Peyer's patch (tissue), 4 donors: ENCODE measurements around the gene ARFGEF2. TPM values are rescaled to one million over a fixed set of nuclear protein-coding genes. Genes with fewer than 3 reads are reported as not detected.

ENCODE experiments used
- DNase-seq, 3 donors: peaks; one replicate each; pipeline ENCODE4 v3.0.0-alpha.2; 2017 to 2019
- H3K27ac ChIP-seq, 4 donors: fragments of 200-600 bp; sonication (generic); one replicate each; pipeline ENCODE4 v1.5.1; 2016 to 2019
- H3K27me3 ChIP-seq, 2 donors: fragments of 200-600 bp; sonication (generic); one replicate each; pipeline ENCODE4 v1.5.1; 2019
- H3K36me3 ChIP-seq, 3 donors: fragments of 200-600 bp; sonication (generic); one replicate each; pipeline ENCODE4 v1.5.1; 2016 to 2019
- H3K4me1 ChIP-seq, 4 donors: fragments of 200-600 bp; sonication (generic); one replicate each; pipeline ENCODE4 v1.5.1; 2016 to 2019
- H3K4me3 ChIP-seq, 4 donors: fragments of 200-600 bp; sonication (generic); 1 replicate in 3 of 4; 2 replicates in 1 of 4; pipeline ENCODE4 v1.5.1; 2016 to 2019; ENCODE audit warnings: mild to moderate bottlenecking in 1 of 4
- H3K9me3 ChIP-seq, 4 donors: fragments of 200-600 bp; sonication (generic); one replicate each; pipeline ENCODE4 v1.5.1; 2016 to 2019; ENCODE audit warnings: mild to moderate bottlenecking in 1 of 4
- CTCF ChIP-seq, 6 experiments: fragments of 450-650 bp in 4 of 6; fragments of 200-600 bp in 2 of 6; sonication (generic) in 1 of 6; IDR thresholded peaks; one replicate each; pipeline ENCODE4 v1.5.1; 2017 to 2019; ENCODE audit warnings: antibody characterized with exemption in 6 of 6, mild to moderate bottlenecking in 3 of 6, moderate library complexity in 1 of 6
- POLR2A ChIP-seq, 2 donors: fragments of 450-650 bp; IDR thresholded peaks; one replicate each; pipeline ENCODE4 v1.5.1; 2017; ENCODE audit warnings: antibody characterized with exemption in 2 of 2, mild to moderate bottlenecking in 2 of 2, moderate library complexity in 2 of 2
- total RNA-seq, 4 donors: library from RNA; depleted of rRNA; stranded (reverse); fragments of >200 nt; gene quantifications; one replicate each; pipeline ENCODE4 v1.1.0, GENCODE V29; 2016

The ARFGEF2 gene
- total RNA-seq, 4 donors from 2014 or later = 38.0 to 170 (median 43.4) TPM

- TF ChIP-seq POLR2A (IDR thresholded peaks at IDR 0.05) (no peak), CTCF (IDR thresholded peaks at IDR 0.05) (no peak)
- no peak for DNase-seq
- no peaks in the 10 kb centered on the region for H3K27me3 ChIP-seq
- H3K36me3 ChIP-seq = peaks cover 0 to 86% (median 0%) of the 10 kb centered on the region in 3 donors
- no peaks in the 10 kb centered on the region for H3K9me3 ChIP-seq
- no peak overlapping the region for H3K4me3 ChIP-seq
- no peak overlapping the region for H3K27ac ChIP-seq
- H3K4me1 ChIP-seq = no peaks in the 10 kb centered on the region
Observed at GRCh38 chr20:48951646-48952045, 30.1 kb downstream of the ARFGEF2 start.

- H3K4me3 ChIP-seq = no peak overlapping the region
- TF ChIP-seq CTCF (IDR thresholded peaks at IDR 0.05) = no peak
- no peak for TF ChIP-seq POLR2A (IDR thresholded peaks at IDR 0.05)
- DNase-seq = no peak
- no peaks in the 10 kb centered on the region for H3K9me3 ChIP-seq
- H3K36me3 ChIP-seq = peaks cover 0 to 96% (median 0%) of the 10 kb centered on the region in 3 donors
- H3K4me1 ChIP-seq = no peaks in the 10 kb centered on the region
- H3K27me3 ChIP-seq = no peaks in the 10 kb centered on the region
- no peak overlapping the region for H3K27ac ChIP-seq
Observed at GRCh38 chr20:48952656-48953055, 31.1 kb downstream of the ARFGEF2 start.

- DNase-seq = no peak
- H3K4me3 ChIP-seq = no peak overlapping the region
- H3K36me3 ChIP-seq = peaks cover 0 to 96% (median 0%) of the 10 kb centered on the region in 3 donors
- H3K27me3 ChIP-seq = no peaks in the 10 kb centered on the region
- no peaks in the 10 kb centered on the region for H3K9me3 ChIP-seq
- TF ChIP-seq CTCF (IDR thresholded peaks at IDR 0.05) = no peak
- TF ChIP-seq POLR2A (IDR thresholded peaks at IDR 0.05) = no peak
- no peak overlapping the region for H3K27ac ChIP-seq
- H3K4me1 ChIP-seq = no peaks in the 10 kb centered on the region
Observed at GRCh38 chr20:48953653-48954052, 32.1 kb downstream of the ARFGEF2 start.

- Histone ChIP-seq H3K4me3 (no peak overlapping the region), H3K27ac (no peak overlapping the region), H3K9me3 (no peaks in the 10 kb centered on the region), H3K4me1 (no peaks in the 10 kb centered on the region), H3K36me3 (peaks cover 0 to 92% (median 0%) of the 10 kb centered on the region in 3 donors), H3K27me3 (no peaks in the 10 kb centered on the region)
- DNase-seq = no peak
- TF ChIP-seq POLR2A (IDR thresholded peaks at IDR 0.05) (no peak), CTCF (IDR thresholded peaks at IDR 0.05) (no peak)
Observed at GRCh38 chr20:48956052-48956451, 34.5 kb downstream of the ARFGEF2 start.

- no peaks in the 10 kb centered on the region for H3K27me3 ChIP-seq
- peaks cover 0 to 83% (median 0%) of the 10 kb centered on the region in 3 donors for H3K36me3 ChIP-seq
- no peak overlapping the region for H3K27ac ChIP-seq
Observed at GRCh38 chr20:48957053-48957481, 35.6 kb downstream of the ARFGEF2 start.

More at GRCh38 chr20:48957053-48957481, 35.6 kb downstream of the ARFGEF2 start:
- TF ChIP-seq POLR2A (IDR thresholded peaks at IDR 0.05) (no peak), CTCF (IDR thresholded peaks at IDR 0.05) (no peak)
- H3K4me1 ChIP-seq = no peaks in the 10 kb centered on the region
- H3K4me3 ChIP-seq = no peak overlapping the region
- H3K9me3 ChIP-seq = no peaks in the 10 kb centered on the region
- DNase-seq = no peak
